Mesenchymal stem cell (in vitro differentiated cells and primary cell): ENCODE measurements around the gene TPRX2.
"Not testable (repeated sequence)": the region's sequence is repeated elsewhere in the genome, so short reads cannot be mapped to it uniquely, and the experiment has no call there.

Experiments
- DNase-seq: peaks from one replicate; pipeline ENCODE4 v3.0.0-alpha.2; 2013
- H2AFZ ChIP-seq: one replicate; pipeline ENCODE4 v1.6.1; 2013; ENCODE audit warnings: low read depth, mild to moderate bottlenecking, control low read depth, inconsistent platforms, low read length, moderate library complexity
- H2AK5ac ChIP-seq: 2 replicates; pipeline ENCODE4 v1.6.1; 2013; ENCODE audit warnings: low read length, moderate library complexity, mild to moderate bottlenecking, inconsistent platforms; ENCODE audit not compliant: severe bottlenecking
- H2BK120ac ChIP-seq: one replicate; pipeline ENCODE4 v1.6.1; 2013; ENCODE audit warnings: low read depth, mild to moderate bottlenecking, inconsistent platforms, low read length, moderate library complexity
- H2BK12ac ChIP-seq, 2 experiments: one replicate each; pipeline ENCODE4 v1.6.1; 2013; ENCODE audit warnings: inconsistent platforms in 2 of 2, low read length in 2 of 2, mild to moderate bottlenecking in 2 of 2, moderate library complexity in 2 of 2, control low read depth in 1 of 2
- H2BK15ac ChIP-seq: one replicate; pipeline ENCODE4 v1.6.1; 2013; ENCODE audit warnings: mild to moderate bottlenecking, low read depth, inconsistent platforms; ENCODE audit not compliant: poor library complexity, severe bottlenecking
- H2BK5ac ChIP-seq: 2 replicates; pipeline ENCODE4 v1.6.1; 2013; ENCODE audit warnings: low read depth, mild to moderate bottlenecking, low read length, control low read depth, inconsistent platforms; ENCODE audit not compliant: poor library complexity, severe bottlenecking
- H3K14ac ChIP-seq, 2 experiments: one replicate each; pipeline ENCODE4 v1.6.1; 2013; ENCODE audit warnings: inconsistent platforms in 2 of 2, low read length in 2 of 2, control low read depth in 1 of 2, mild to moderate bottlenecking in 1 of 2, moderate library complexity in 1 of 2
- H3K18ac ChIP-seq, 2 experiments: one replicate each; pipeline ENCODE4 v1.6.1; 2013; ENCODE audit warnings: inconsistent platforms in 2 of 2, low read length in 2 of 2, control low read depth in 1 of 2, low read depth in 1 of 2, mild to moderate bottlenecking in 1 of 2
- H3K23ac ChIP-seq, 2 experiments: one replicate each; pipeline ENCODE4 v1.6.1; 2013; ENCODE audit warnings: inconsistent platforms in 2 of 2, low read length in 2 of 2, mild to moderate bottlenecking in 2 of 2, moderate library complexity in 2 of 2, control low read depth in 1 of 2
- H3K27ac ChIP-seq: 2 replicates; pipeline ENCODE4 v1.5.1; 2013; ENCODE audit warnings: mild to moderate bottlenecking, moderate library complexity, low read length, control low read depth, inconsistent platforms; ENCODE audit not compliant: poor library complexity, severe bottlenecking
- H3K27me3 ChIP-seq, 2 experiments: 2 replicates each; pipeline versions ENCODE4 v1.6.1 to v1.7.0; 2013; ENCODE audit warnings: low read length in 2 of 2, mild to moderate bottlenecking in 2 of 2, moderate library complexity in 2 of 2, control low read depth in 1 of 2, inconsistent platforms in 1 of 2; ENCODE audit not compliant: control insufficient read depth in 1 of 2, insufficient read depth in 1 of 2
- H3K36me3 ChIP-seq, 2 experiments: 2 replicates each; pipeline versions ENCODE4 v1.6.1 to v1.7.0; 2013; ENCODE audit warnings: low read length in 2 of 2, control low read depth in 1 of 2, inconsistent platforms in 1 of 2, low read depth in 1 of 2, mild to moderate bottlenecking in 1 of 2; ENCODE audit not compliant: insufficient read depth in 2 of 2, control insufficient read depth in 1 of 2
- H3K4ac ChIP-seq, 2 experiments: one replicate each; pipeline ENCODE4 v1.6.1; 2013; ENCODE audit warnings: inconsistent platforms in 2 of 2, low read length in 2 of 2, mild to moderate bottlenecking in 2 of 2, moderate library complexity in 2 of 2, control low read depth in 1 of 2, low read depth in 1 of 2
- H3K4me1 ChIP-seq: 2 replicates; pipeline ENCODE4 v1.6.1; 2013; ENCODE audit warnings: low read depth, low read length, control low read depth; ENCODE audit not compliant: control insufficient read depth, insufficient read depth
- H3K4me2 ChIP-seq: 2 replicates; pipeline ENCODE4 v1.6.1; 2013; ENCODE audit warnings: low read length, mild to moderate bottlenecking, inconsistent platforms; ENCODE audit not compliant: poor library complexity, severe bottlenecking
- H3K4me3 ChIP-seq, 2 experiments: 2 replicates each; pipeline versions ENCODE4 v1.5.1 to v1.7.0; 2013; ENCODE audit warnings: low read length in 2 of 2, mild to moderate bottlenecking in 2 of 2, control low read depth in 1 of 2, low read depth in 1 of 2; ENCODE audit not compliant: insufficient read depth in 1 of 2
- H3K79me1 ChIP-seq: replicated peaks from 2 replicates; pipeline ENCODE4 v1.6.1; 2013; ENCODE audit warnings: mild to moderate bottlenecking, control low read depth, low read length, inconsistent platforms; ENCODE audit not compliant: poor library complexity, severe bottlenecking
- H3K9ac ChIP-seq: 2 replicates; pipeline ENCODE4 v1.7.0; 2013; ENCODE audit warnings: mild to moderate bottlenecking, low read length, moderate library complexity
- H3K9me3 ChIP-seq: 2 replicates; pipeline ENCODE4 v1.7.0; 2013; ENCODE audit warnings: mild to moderate bottlenecking, low read length; ENCODE audit not compliant: control insufficient read depth
- H4K8ac ChIP-seq: one replicate; pipeline ENCODE4 v1.6.1; 2013; ENCODE audit warnings: inconsistent platforms, mild to moderate bottlenecking, low read length, moderate library complexity
- H4K91ac ChIP-seq: one replicate; pipeline ENCODE4 v1.6.1; 2013; ENCODE audit warnings: mild to moderate bottlenecking, low read length, inconsistent platforms
- WGBS: methylation state at CpG from one replicate; pipeline ENCODE4 v1.1.7; 2013; ENCODE audit warnings: mixed read lengths; 5-methylcytosine and 5-hydroxymethylcytosine counted together

The TPRX2 gene

GRCh38 chr19:47909350-47909749 lies 50.3 kb downstream of the TPRX2 start:
- not testable (repeated sequence) for H4K8ac ChIP-seq, H2BK5ac ChIP-seq, H3K4me2 ChIP-seq, H2BK15ac ChIP-seq, H3K14ac ChIP-seq, H3K18ac ChIP-seq, H3K9me3 ChIP-seq, DNase-seq, H3K27ac ChIP-seq, H3K9ac ChIP-seq, H3K23ac ChIP-seq, H2BK12ac ChIP-seq, H3K4me1 ChIP-seq, H2AFZ ChIP-seq, H2AK5ac ChIP-seq, H3K4ac ChIP-seq, H3K79me1 ChIP-seq, H2BK120ac ChIP-seq, H3K4me3 ChIP-seq, H3K36me3 ChIP-seq, H4K91ac ChIP-seq, H3K27me3 ChIP-seq
- 10% methylated on average over 4 of the region's 14 CpGs for WGBS

DNA sequence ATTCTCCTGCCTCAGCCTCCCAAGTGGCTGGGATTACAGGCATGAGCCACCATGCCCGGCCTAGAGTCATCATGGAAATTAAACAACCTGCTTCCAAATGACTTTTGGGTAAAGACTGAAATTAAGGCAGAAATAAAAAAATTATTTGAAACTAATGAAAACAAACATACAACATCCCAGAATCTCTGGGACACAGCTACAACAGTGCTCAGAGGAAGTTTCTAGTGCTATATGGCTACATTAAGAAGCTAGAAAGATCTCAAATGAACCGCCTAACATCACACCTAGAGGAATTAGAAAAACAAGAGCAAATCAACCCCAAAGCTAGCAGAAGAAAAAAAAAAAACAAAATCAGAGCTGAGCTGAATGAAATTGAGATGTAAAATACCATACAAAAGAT lies 51.2 kb downstream of the TPRX2 start:
- H3K27me3 ChIP-seq, DNase-seq, H3K4me2 ChIP-seq, H3K79me1 ChIP-seq, H4K91ac ChIP-seq, H3K9me3 ChIP-seq, H3K9ac ChIP-seq, H3K4me3 ChIP-seq, H2BK120ac ChIP-seq, H2AFZ ChIP-seq, H4K8ac ChIP-seq, H3K18ac ChIP-seq, H2BK12ac ChIP-seq, H3K36me3 ChIP-seq, H3K14ac ChIP-seq, H3K27ac ChIP-seq, H2BK15ac ChIP-seq, H2AK5ac ChIP-seq, H3K23ac ChIP-seq, H2BK5ac ChIP-seq, H3K4me1 ChIP-seq, H3K4ac ChIP-seq: not testable (repeated sequence)
- no CpG with 5 or more reads among the region's 2 CpGs for WGBS
